IMR-90 (cell line): Measurements from ENCODE around the gene CACNA2D3. TPM values are rescaled to one million over a fixed set of nuclear protein-coding genes. Genes with fewer than 3 reads are reported as not detected.

Source experiments
- ATAC-seq: fragments of 200-7000 bp; cut with Tn5 transposase; 2 replicates; pipeline ENCODE4 v1.9.1; 2020; ENCODE audit warnings: low read depth, mild to moderate bottlenecking, moderate library complexity
- BruUV-seq: library from RNA; stranded (reverse); fragments of 400-500 nt; replicated peaks from 2 replicates; lab custom pipeline; 2021; lab: Mats Ljungman, UMichigan
- CTCF ChIA-PET: fragments of 300-600 bp; formaldehyde crosslinking; extraction: SDS; loops from one replicate; lab custom pipeline; 2021; ENCODE audit warnings: antibody characterized with exemption; lab: Yijun Ruan, JAX
- POLR2A ChIA-PET: fragments of 300-600 bp; sonication (Branson Sonifier 250); formaldehyde crosslinking; loops from one replicate; lab custom pipeline; 2022; ENCODE audit warnings: antibody characterized with exemption; ENCODE audit not compliant: unreplicated experiment; lab: Charles Lee
- DNase-seq: peaks from one replicate; pipeline ENCODE4 v3.0.0; 2013
- H2AFZ ChIP-seq: replicated peaks from 2 replicates; pipeline ENCODE3; 2013; ENCODE audit warnings: low read length, mild to moderate bottlenecking; ENCODE audit not compliant: poor library complexity
- H2AK5ac ChIP-seq: 2 replicates; pipeline ENCODE4 v1.6.1; 2013; ENCODE audit warnings: low read depth, low read length, inconsistent platforms
- H2AK9ac ChIP-seq: replicated peaks from 2 replicates; pipeline ENCODE3; 2013; ENCODE audit warnings: mild to moderate bottlenecking, low read depth, low read length, moderate library complexity; ENCODE audit not compliant: poor library complexity
- H2BK120ac ChIP-seq: 2 replicates; pipeline ENCODE4 v1.6.1; 2013; ENCODE audit warnings: low read depth, low read length, inconsistent platforms
- H2BK15ac ChIP-seq: 3 replicates; pipeline ENCODE4 v1.6.1; 2013; ENCODE audit warnings: low read depth, low read length, inconsistent platforms
- H2BK20ac ChIP-seq: 2 replicates; pipeline ENCODE4 v1.6.1; 2013; ENCODE audit warnings: low read depth, mild to moderate bottlenecking, inconsistent platforms, low read length, moderate library complexity
- H2BK5ac ChIP-seq: 2 replicates; pipeline ENCODE4 v1.6.1; 2013; ENCODE audit warnings: mild to moderate bottlenecking, low read depth, low read length, inconsistent platforms; ENCODE audit not compliant: poor library complexity, severe bottlenecking
- H3K14ac ChIP-seq: replicated peaks from 2 replicates; pipeline ENCODE4 v1.6.1; 2013; ENCODE audit warnings: low read depth, low read length, inconsistent platforms
- H3K18ac ChIP-seq: 2 replicates; pipeline ENCODE4 v1.6.1; 2013; ENCODE audit warnings: low read depth, low read length, control low read depth
- H3K23ac ChIP-seq: 2 replicates; pipeline ENCODE4 v1.6.1; 2013; ENCODE audit warnings: low read depth, low read length, inconsistent platforms
- H3K27ac ChIP-seq: 2 replicates; pipeline ENCODE4 v1.5.1; 2013; ENCODE audit warnings: mild to moderate bottlenecking, control low read depth, low read length; ENCODE audit not compliant: insufficient read depth
- H3K27me3 ChIP-seq: 2 replicates; pipeline ENCODE4 v1.6.1; 2013; ENCODE audit warnings: low read length; ENCODE audit not compliant: control insufficient read depth, insufficient read depth
- H3K36me3 ChIP-seq: 2 replicates; pipeline ENCODE4 v1.6.1; 2013; ENCODE audit warnings: low read length, mixed read lengths; ENCODE audit not compliant: control insufficient read depth, insufficient read depth
- H3K4ac ChIP-seq: 2 replicates; pipeline ENCODE4 v1.6.1; 2013; ENCODE audit warnings: low read depth, low read length, inconsistent platforms
- H3K4me1 ChIP-seq: 2 replicates; pipeline ENCODE4 v1.6.1; 2013; ENCODE audit warnings: low read length, mixed read lengths; ENCODE audit not compliant: control insufficient read depth, insufficient read depth
- H3K4me2 ChIP-seq: 2 replicates; pipeline ENCODE4 v1.6.1; 2013; ENCODE audit warnings: low read depth, mild to moderate bottlenecking, control low read depth, low read length, moderate library complexity
- H3K4me3 ChIP-seq: 2 replicates; pipeline ENCODE4 v1.5.1; 2013; ENCODE audit warnings: low read depth, mild to moderate bottlenecking, control low read depth, low read length, moderate library complexity; ENCODE audit not compliant: insufficient read depth
- H3K56ac ChIP-seq: 2 replicates; pipeline ENCODE4 v1.6.1; 2013; ENCODE audit warnings: low read length, inconsistent platforms; ENCODE audit not compliant: insufficient read depth; ENCODE audit errors: extremely low read depth
- H3K79me1 ChIP-seq, 2 experiments: 2 replicates each; pipeline ENCODE4 v1.6.1; 2013; ENCODE audit warnings: low read length in 2 of 2, inconsistent platforms in 1 of 2, low read depth in 1 of 2
- H3K9ac ChIP-seq: 2 replicates; pipeline ENCODE4 v1.6.1; 2013; ENCODE audit warnings: low read depth, low read length, control low read depth
- H3K9me1 ChIP-seq: 2 replicates; pipeline ENCODE4 v1.6.1; 2013; ENCODE audit warnings: low read length, inconsistent platforms; ENCODE audit not compliant: insufficient read depth
- H3K9me3 ChIP-seq: 2 replicates; pipeline ENCODE4 v1.6.1; 2013; ENCODE audit warnings: low read length; ENCODE audit not compliant: control insufficient read depth, insufficient read depth
- H4K20me1 ChIP-seq: 2 replicates; pipeline ENCODE4 v1.6.1; 2013; ENCODE audit warnings: low read length, inconsistent platforms; ENCODE audit not compliant: insufficient read depth
- H4K5ac ChIP-seq: 2 replicates; pipeline ENCODE4 v1.6.1; 2013; ENCODE audit warnings: mild to moderate bottlenecking, low read depth, low read length, control low read depth
- H4K8ac ChIP-seq, 2 experiments: 2 replicates each; pipeline ENCODE4 v1.6.1; 2013; ENCODE audit warnings: low read depth in 2 of 2, low read length in 2 of 2, control low read depth in 1 of 2, inconsistent platforms in 1 of 2
- H4K91ac ChIP-seq: 2 replicates; pipeline ENCODE4 v1.6.1; 2013; ENCODE audit warnings: low read depth, low read length, inconsistent platforms; ENCODE audit not compliant: insufficient read depth
- BHLHE40 ChIP-seq: fragments of 150-350 bp; IDR thresholded peaks from 2 replicates; pipeline ENCODE4 v1.6.1; 2016; ENCODE audit warnings: mild to moderate bottlenecking, low read depth, low read length
- CEBPB ChIP-seq: IDR thresholded peaks from 2 replicates; pipeline ENCODE4 v1.6.1; 2012; ENCODE audit warnings: low read depth, low read length, improper control_type of control experiment
- CHD1 ChIP-seq: IDR thresholded peaks from 2 replicates; pipeline ENCODE4 v1.6.1; 2012; ENCODE audit warnings: low read depth, low read length, improper control_type of control experiment
- MAFK ChIP-seq: IDR thresholded peaks from 2 replicates; pipeline ENCODE4 v1.6.1; 2012; ENCODE audit warnings: low read depth, low read length, improper control_type of control experiment
- MAZ ChIP-seq: IDR thresholded peaks from 2 replicates; pipeline ENCODE4 v1.6.1; 2012; ENCODE audit warnings: low read depth, mild to moderate bottlenecking, low read length, improper control_type of control experiment, moderate library complexity, borderline replicate concordance
- MXI1 ChIP-seq: IDR thresholded peaks from 2 replicates; pipeline ENCODE4 v1.6.1; 2012; ENCODE audit warnings: low read depth, mild to moderate bottlenecking, low read length, moderate library complexity, borderline replicate concordance
- RAD21 ChIP-seq: IDR thresholded peaks from 2 replicates; pipeline ENCODE4 v1.6.1; 2012; ENCODE audit warnings: low read length, improper control_type of control experiment
- RFX5 ChIP-seq: IDR thresholded peaks from 2 replicates; pipeline ENCODE4 v1.8.0; 2012; ENCODE audit warnings: low read depth, mild to moderate bottlenecking, low read length, moderate library complexity
- SMC3 ChIP-seq: fragments of 150-350 bp; IDR thresholded peaks from 2 replicates; pipeline ENCODE4 v1.6.1; 2016; ENCODE audit warnings: low read depth, mild to moderate bottlenecking, antibody characterized with exemption, low read length, moderate library complexity
- USF2 ChIP-seq: fragments of 150-350 bp; IDR thresholded peaks from 2 replicates; pipeline ENCODE4 v1.6.1; 2017; ENCODE audit warnings: mild to moderate bottlenecking, antibody characterized with exemption, low read length, low read depth
- WGBS, 2 experiments: methylation state at CpG; one replicate each; pipeline versions ENCODE4 v1.1.5 to v1.1.7; 2013; ENCODE audit warnings: missing lambda C conversion rate in 2 of 2; ENCODE audit not compliant: insufficient read length in 1 of 2; ENCODE audit errors: extremely low coverage in 2 of 2; 5-methylcytosine and 5-hydroxymethylcytosine counted together
- dilution Hi-C: fragments of 300-500 bp; cut with HindIII; formaldehyde crosslinking; loops from one replicate; pipeline ENCODE4 v1.14.3; 2018; ENCODE audit warnings: low sequenced_read_pairs; ENCODE audit not compliant: unreplicated experiment
- in situ Hi-C: fragments of 300-500 bp; cut with MboI; formaldehyde crosslinking; loops from 3 replicates; pipeline ENCODE4 v1.14.3; 2019; ENCODE audit warnings: low sequenced_read_pairs, inconsistent platforms, mixed read lengths
- intact Hi-C: fragments of 100-400 bp; cut with micrococcal nuclease; formaldehyde crosslinking; loops from 2 replicates; pipeline ENCODE4 v1.10.0; 2022
- polyA plus RNA-seq, 3 experiments: library from polyadenylated mRNA; depleted of rRNA; stranded (reverse); fragments of >200 nt; gene quantifications; 2 replicates each; pipeline ENCODE4 v1.2.3, GENCODE V29; 2012; ENCODE audit warnings: low replicate concordance in 1 of 3
- total RNA-seq: library from RNA; depleted of rRNA; stranded (reverse); fragments of >200 nt; gene quantifications from 2 replicates; pipeline ENCODE4 v1.2.3, GENCODE V29; 2012
- TF ChIP-seq, protein P1 (sequence below): conservative IDR thresholded peaks from 2 replicates; pipeline ENCODE4 v1.5.1; 2012; ENCODE audit warnings: mild to moderate bottlenecking, low read depth, low read length, improper control_type of control experiment

CACNA2D3 gene
- total and polyA plus RNA-seq, 2 of the 4 experiments (the other 2 are of a cell fraction), result 0.36 to 0.41 TPM

- Histone ChIP-seq H3K27me3 (no peaks in the 10 kb centered on the region), H3K4me2 (no peak overlapping the region), H4K8ac (no peak overlapping the region; a peak in 1 of 4 replicates), H4K5ac (no peak overlapping the region), H3K18ac (no peak overlapping the region), H3K36me3 (no peaks in the 10 kb centered on the region), H3K23ac (no peak overlapping the region; the same call in 1 of the 2 replicates), H2BK20ac (peak overlapping the region; percentile 35; the same call in 1 of the 2 replicates), H3K14ac (no peak overlapping the region), H2BK120ac (peak overlapping the region; percentile 57), H2AK9ac (no peak overlapping the region), H2AFZ (no peak overlapping the region), H4K91ac (0 out of 2 replicates have a peak overlapping the region, but pooled peaks have one; percentile 38), H3K4me1 (peaks cover 18% of the 10 kb centered on the region), H3K79me1 (no peaks in the 10 kb centered on the region), H2BK5ac (peak overlapping the region; percentile 55), H2BK15ac (no peak overlapping the region; the same call in 2 of the 3 replicates), H3K9ac (no peak overlapping the region), H2AK5ac (no peak overlapping the region), H3K9me1 (0 out of 2 replicates have a peak, but pooled peaks cover 2% of the 10 kb centered on the region), H4K20me1 (no peaks in the 10 kb centered on the region), H3K56ac (no peak overlapping the region), H3K9me3 (no peaks in the 10 kb centered on the region), H3K4ac (no peak overlapping the region), H3K27ac (no peak overlapping the region), H3K4me3 (no peak overlapping the region)
- intact Hi-C loops (loop anchor here (5.0 to 10.0 kb wide), 2 partner anchors 63 to 885 kb away; no protein-coding TSS in a partner anchor), dilution Hi-C loops (no loop called here), in situ Hi-C loops (no loop called here)
- no CpG with 5 or more reads among the region's 5 CpGs for WGBS, 2 experiments
- no TSS peak for BruUV-seq
- DNase-seq, result peak; percentile 60
- ChIA-PET CTCF (no interaction called here), POLR2A (no interaction called here)
- peak; percentile 61 for ATAC-seq
- no peak for TF ChIP-seq RAD21
- TF ChIP-seq MAFK, result no peak
- TF ChIP-seq CEBPB, result no peak
- TF ChIP-seq BHLHE40, result no peak
- no peak for TF ChIP-seq MXI1
- TF ChIP-seq, protein P1, sequence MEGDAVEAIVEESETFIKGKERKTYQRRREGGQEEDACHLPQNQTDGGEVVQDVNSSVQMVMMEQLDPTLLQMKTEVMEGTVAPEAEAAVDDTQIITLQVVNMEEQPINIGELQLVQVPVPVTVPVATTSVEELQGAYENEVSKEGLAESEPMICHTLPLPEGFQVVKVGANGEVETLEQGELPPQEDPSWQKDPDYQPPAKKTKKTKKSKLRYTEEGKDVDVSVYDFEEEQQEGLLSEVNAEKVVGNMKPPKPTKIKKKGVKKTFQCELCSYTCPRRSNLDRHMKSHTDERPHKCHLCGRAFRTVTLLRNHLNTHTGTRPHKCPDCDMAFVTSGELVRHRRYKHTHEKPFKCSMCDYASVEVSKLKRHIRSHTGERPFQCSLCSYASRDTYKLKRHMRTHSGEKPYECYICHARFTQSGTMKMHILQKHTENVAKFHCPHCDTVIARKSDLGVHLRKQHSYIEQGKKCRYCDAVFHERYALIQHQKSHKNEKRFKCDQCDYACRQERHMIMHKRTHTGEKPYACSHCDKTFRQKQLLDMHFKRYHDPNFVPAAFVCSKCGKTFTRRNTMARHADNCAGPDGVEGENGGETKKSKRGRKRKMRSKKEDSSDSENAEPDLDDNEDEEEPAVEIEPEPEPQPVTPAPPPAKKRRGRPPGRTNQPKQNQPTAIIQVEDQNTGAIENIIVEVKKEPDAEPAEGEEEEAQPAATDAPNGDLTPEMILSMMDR, result no peak
- TF ChIP-seq RFX5, result no peak
- no peak for TF ChIP-seq CHD1
- TF ChIP-seq SMC3, result no peak
- TF ChIP-seq MAZ, result no peak
- TF ChIP-seq USF2, result no peak
Observed at GRCh38 chr3:54819946-54820345, 697.6 kb downstream of the CACNA2D3 start.
